A673 (cell line): ENCODE measurements around the gene RFTN1.

ENCODE experiments used
- CTCF ChIP-seq: fragments of 300-800, 200-600 bp; sonication (generic); conservative IDR thresholded peaks from 2 replicates; pipeline ENCODE4 v1.5.1; 2017; ENCODE audit warnings: low read depth, mild to moderate bottlenecking, antibody characterized with exemption, low read length, moderate library complexity, mixed read lengths
- EZH2 ChIP-seq: fragments of 200-600 bp; sonication (generic); IDR thresholded peaks from 2 replicates; pipeline ENCODE4 v1.6.1; 2017; ENCODE audit warnings: borderline replicate concordance, low read depth, mild to moderate bottlenecking, mixed read lengths, antibody characterized with exemption, low read length; ENCODE audit not compliant: poor library complexity, severe bottlenecking

- no peak for TF ChIP-seq CTCF
- no peak for TF ChIP-seq EZH2
Observed at GRCh38 chr3:16509721-16510619, 3.5 kb downstream of the RFTN1 start.
